Inflammatory macrophage treated with lipopolysaccharide for 4 hours (primary cell): ENCODE measurements around the gene RCBTB1.

Experiments used
- DNase-seq: peaks from one replicate; pipeline ENCODE4 v3.0.0-alpha.2; 2020

Gene RCBTB1

DNA sequence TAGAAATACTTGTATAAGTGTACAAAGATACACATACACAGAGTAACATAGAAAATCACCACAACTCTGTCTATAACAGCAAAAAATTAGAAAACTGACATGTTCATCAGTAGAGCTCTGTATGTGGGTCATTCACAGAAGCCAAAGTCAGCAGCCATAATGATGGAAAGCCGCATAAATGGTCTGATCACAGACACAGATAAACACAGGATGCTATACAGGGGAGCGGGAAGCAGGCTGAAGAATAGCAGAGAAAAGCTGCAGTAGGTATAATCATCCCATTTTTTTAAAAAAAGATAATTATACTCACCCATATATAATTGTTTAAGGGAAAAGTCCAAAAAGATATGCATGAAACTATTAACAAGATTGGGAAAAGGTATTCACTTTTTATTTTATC, 31.5 kb downstream of the RCBTB1 start:
- DNase-seq, result no peak

DNA sequence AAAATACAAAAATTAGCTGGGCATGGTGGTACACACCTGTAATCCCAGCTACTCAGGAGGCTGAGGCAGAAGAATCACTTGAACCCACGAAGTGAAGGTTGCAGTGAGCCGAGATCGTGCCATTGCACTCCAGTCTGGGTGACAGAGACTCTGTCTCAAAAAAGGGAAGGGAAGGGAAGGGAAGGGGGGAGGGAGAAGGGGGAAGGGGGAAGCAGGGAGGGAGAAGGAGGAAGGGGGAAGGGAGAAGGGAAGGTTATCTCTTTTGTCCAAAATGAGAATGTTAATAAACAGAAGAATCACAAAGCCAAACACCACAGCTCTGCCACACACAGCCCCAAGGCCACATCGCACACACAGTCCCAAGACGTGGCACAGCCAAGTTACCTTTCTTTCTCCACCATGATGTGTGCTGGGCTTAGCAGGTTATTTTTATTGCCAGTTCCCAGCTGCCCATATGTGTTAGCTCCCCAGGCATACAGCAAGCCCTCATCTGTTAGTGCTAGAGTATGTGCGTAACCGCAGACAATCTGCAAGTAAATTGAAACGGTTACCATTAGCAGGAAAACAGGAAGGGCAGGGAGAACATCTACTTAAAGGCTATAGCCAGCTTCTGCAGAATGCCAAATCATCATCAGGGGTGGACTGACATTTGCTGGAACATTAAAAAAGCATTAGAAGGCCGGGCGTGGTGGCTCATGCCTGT, 34.3 kb downstream of the RCBTB1 start:
- DNase-seq, result peak; percentile 39

DNA sequence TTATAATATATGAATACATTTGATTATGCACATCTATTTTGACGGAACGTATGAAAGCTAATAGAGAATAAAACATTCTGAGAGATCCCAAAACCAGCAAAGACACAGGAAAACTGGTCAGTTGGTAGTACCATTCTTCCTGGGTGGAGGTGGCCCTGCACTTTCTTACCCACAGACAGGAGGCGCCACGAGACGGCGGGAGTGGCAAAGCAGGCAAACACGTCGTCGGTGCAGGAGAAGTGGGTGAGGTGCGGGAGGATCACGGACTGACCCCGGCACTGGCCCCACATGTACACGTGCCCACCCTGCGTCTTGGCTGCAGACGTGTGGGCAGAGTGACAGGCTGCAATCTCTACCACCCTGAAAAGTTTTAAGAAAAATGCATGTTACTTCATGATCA, 36.1 kb downstream of the RCBTB1 start:
- DNase-seq, result no peak

DNA sequence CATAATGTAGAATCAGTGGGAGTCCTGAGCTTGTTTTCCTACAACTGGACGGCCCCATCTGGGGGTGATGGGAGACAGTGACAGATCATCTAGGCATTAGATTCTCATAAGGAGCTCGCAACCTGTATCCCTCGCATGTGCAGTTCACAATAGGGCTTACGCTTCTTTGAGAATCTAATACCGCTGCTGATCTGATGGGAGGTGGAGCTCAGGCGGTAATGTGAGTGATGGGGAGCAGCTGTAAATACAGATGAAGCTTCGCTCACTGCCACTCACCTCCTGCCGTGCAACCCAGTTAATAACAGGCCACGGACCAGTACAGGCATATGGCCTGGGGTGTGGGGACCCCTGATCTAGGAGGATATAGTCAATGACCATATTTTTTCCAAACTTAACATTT, 38.8 kb downstream of the RCBTB1 start:
- DNase-seq, result no peak

DNA sequence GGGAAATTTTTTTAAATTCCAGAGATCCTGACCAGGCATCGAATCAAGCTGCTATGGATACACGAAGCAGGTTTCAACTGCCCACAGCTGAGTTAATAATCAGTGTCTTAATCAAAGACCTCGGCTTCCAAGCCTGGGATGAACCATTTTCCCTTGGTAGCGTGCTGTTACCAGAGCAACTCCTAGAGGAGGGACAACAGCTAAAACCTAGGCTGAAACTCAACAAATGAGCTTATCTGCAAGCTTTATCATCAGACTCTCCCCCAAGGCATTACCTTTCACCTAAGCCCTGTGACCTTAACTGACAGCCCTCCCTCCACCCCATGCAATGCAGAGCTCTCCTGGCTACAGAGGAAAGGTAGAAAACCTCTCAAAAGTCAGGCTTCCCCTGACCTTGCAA, 39.7 kb downstream of the RCBTB1 start:
- no peak for DNase-seq

- no peak for DNase-seq
Measured at GRCh38 chr13:49543656-49544055, 41.7 kb downstream of the RCBTB1 start.

- DNase-seq, result peak; percentile 46
Measured at GRCh38 chr13:49540552-49540951, 44.8 kb downstream of the RCBTB1 start.

- no peak for DNase-seq
Measured at GRCh38 chr13:49539746-49540145, 45.6 kb downstream of the RCBTB1 start.

- DNase-seq, result no peak
Measured at GRCh38 chr13:49539313-49539712, 46.0 kb downstream of the RCBTB1 start.

GRCh38 chr13:49538404-49538803, 47.0 kb downstream of the RCBTB1 start:
- no peak for DNase-seq

GRCh38 chr13:49536144-49536873, 49.0 kb downstream of the RCBTB1 start:
- DNase-seq, result peak; percentile 60

DNA sequence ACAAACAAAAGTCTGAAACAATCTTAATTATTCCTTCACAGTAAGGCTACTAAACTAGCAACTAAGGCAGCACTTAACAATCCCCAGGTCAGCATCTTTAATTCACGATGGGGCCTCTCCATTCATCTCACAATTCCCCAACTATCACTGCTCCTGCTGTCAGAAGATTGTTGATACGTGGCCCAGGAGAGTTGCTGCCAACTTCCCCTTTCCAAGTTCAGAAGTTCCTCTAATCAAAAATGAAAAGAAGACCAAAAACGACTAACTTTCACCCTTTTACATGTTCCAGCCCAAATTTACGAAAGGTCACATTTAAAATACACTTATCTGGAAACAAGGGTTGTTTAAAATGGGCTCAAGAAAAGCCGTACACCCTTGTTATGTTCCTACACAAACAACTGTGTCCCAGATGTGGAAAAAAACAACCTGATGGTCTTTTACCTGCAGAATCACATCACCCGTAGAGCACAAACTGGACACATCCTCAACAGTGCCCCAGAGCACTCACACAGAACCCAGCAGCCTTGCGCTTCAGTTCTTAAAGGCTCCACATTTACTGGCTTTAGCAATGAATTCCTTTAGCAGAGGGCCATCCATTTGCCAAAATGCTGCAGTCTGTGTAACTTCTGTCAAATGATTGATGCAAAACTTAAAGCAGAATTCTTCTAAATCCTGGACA, 51.6 kb downstream of the RCBTB1 start:
- peak; percentile 62 for DNase-seq

DNA sequence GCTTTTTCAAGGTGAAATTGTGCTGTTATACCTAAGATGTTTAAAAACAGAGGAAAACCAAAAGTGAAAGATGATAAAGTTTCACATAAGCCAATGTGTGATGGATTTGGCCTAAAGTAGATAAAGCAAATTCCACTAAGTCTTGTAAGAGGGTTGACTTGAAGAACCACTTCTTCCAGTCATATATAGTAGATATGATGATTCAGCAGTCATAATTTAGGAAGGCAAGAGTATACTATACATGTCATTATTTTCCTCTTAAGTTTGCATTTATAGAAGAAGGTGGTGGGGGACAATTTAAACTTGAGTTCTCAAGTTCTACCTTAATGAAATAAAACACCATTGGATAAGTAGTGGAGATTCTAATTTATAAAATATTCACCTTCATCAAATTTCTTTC, 52.3 kb downstream of the RCBTB1 start:
- DNase-seq, result no peak

DNA sequence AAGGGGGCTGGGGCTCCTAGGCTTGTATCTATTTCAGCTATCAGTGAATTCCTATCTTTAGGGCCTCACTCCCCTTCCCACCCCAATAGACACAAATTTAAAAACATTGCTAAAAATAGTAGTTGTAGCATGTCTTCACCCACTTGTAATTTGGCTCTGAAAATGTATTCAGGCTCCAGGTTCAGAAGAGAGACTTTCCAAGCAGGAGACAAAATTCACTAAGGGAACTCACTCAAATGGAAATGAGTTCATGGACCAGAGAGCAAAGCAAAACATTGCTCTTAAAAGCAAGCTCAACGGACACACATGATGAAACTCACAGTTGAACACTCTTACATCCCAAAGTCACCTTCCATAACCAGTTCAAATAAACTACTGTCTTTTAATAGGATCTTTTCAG, 52.8 kb downstream of the RCBTB1 start:
- DNase-seq, result no peak

GRCh38 chr13:49530457-49530856, 54.9 kb downstream of the RCBTB1 start:
- DNase-seq, result peak; percentile 79

DNA sequence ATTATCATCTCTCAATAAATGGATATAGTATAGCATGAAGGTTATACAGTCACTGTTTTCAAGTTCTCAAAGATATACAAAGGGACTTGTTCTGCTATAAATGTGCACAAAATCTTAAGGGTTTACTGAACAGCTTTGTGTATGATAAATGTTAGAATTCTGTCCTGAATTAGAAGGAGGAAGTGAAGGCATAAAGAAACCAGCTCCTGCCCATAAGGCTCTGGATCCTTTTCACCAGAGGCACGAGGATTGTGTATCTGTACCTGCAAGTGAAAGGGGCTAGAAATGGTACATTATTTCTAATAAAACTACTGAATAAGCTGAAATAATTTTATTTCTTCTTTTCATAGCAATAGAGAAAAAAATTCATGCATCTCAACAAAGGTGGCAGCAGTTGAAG, 57.2 kb downstream of the RCBTB1 start:
- DNase-seq, result peak; percentile 25

- no peak for DNase-seq
Measured at GRCh38 chr13:49527123-49527522, 58.2 kb downstream of the RCBTB1 start.

GRCh38 chr13:49524740-49525501, 60.4 kb downstream of the RCBTB1 start:
- no peak for DNase-seq

- no peak for DNase-seq
Measured at GRCh38 chr13:49521224-49521623, 64.1 kb downstream of the RCBTB1 start.

DNA sequence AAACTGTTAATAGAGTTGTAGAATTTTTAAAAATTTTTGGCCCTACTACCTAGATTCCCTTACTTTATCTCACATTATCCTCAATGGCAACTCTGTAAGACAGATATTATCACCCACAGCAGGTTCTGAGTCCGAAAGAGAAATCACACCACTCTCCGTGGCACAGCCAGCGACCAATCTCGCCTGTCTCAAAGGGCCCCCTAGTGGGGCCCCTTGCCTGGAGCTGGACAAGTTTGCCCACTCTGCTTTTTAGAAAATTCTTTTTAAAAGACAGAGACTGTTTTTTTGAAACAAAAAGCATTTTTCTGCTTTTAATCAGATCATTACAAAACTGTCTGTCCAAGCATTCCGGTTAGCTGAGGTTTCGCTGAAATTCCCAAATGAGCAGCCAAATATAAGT, 67.9 kb downstream of the RCBTB1 start:
- no peak for DNase-seq

DNA sequence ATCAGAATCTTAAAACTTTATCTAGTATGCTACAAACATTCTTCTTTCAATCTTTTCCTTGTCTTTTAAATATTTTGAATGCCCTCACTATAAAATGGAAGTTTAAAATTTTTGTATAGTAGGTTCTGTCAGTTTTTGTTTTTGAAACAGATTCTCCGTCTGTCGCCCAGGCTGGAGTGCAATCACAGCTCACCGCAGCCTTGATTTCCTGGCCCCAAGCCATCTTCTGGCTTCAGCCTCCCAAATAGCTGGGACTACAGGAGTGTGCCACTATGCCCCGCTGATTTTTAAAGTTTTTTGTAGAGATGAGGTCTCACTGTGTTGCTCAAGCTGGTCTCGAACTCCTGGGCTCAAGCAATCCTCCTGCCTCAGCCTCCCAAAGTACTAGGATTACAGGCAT, 68.9 kb downstream of the RCBTB1 start:
- no peak for DNase-seq

- DNase-seq, result no peak
Measured at GRCh38 chr13:49512578-49512977, 72.8 kb downstream of the RCBTB1 start.

GRCh38 chr13:49503951-49504350, 81.4 kb downstream of the RCBTB1 start:
- DNase-seq, result no peak
